Epithelial cell of prostate (primary cell): Measurements from ENCODE around the gene PLCB2.
A peak's percentile ranks its signal among the peaks of the same experiment; 100 is the strongest.

Experiments used
- DNase-seq: peaks from one replicate; pipeline ENCODE4 v3.0.0-alpha.2; 2011; ENCODE audit warnings: low read depth, low spot score
- H3K27ac ChIP-seq: fragments of 450-650 bp; 2 replicates; pipeline ENCODE4 v1.5.1; 2017; ENCODE audit warnings: mild to moderate bottlenecking

PLCB2 gene

DNA sequence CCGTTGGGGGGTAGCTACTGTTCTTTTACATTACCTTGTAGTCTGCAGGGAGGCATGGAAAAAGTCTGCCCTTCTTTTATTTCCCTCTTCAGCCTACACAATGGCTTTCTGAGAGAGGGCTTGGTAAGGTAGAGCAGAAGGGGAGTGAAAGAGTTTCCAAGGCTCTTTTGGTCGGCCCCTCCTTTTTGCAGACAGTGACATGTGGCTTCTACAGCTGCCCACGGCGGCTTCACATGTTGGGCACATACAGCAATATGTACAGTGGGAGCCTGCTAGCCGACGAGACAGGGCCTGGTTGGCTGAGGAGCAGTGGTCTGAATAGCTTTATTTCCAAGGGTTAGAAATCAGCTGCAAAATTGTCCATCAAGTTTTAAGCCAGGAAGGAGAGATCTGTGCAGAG, 19.7 kb upstream of the PLCB2 start:
- H3K27ac ChIP-seq: peak overlapping the region; percentile 48
- DNase-seq: no peak

DNA sequence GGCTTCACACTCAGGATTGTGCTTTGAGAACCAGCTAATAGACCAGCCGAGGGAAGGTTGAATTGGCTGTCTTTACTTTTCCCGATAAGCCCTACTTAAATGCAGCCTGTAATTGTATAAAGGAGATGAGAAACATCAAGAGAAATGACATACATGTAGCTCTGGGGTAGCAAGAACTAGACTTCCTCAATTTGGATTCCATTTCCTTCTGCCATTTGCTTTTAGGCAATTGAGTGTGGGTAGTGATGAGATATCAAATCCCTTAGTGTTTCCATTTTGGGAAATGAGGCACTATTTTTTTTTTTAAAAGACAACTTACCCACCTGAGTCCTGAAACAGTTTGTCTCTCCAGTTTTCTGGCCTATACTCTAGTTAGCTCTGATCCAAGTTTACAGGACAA, 18.0 kb upstream of the PLCB2 start:
- H3K27ac ChIP-seq: no peak overlapping the region
- no peak for DNase-seq

DNA sequence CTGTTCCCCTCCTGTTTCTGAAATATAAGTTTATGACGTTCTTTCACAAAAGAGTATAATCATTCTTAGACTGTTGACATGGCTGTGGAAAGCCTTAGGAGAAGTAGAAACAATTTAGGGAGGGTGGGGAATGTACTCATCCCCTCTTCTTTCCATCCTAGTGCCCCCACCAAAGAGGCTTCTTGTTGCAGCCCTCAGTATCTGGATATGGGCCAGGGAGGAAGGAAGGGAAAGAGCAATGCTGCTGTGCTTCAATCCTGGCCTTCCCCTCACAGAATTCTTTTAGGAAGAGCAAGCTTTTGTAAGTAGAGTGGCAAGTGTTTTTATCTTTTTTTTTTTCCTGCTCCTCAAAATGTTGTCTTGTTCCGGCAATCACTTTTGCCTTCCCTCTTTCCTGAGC, 17.5 kb upstream of the PLCB2 start:
- DNase-seq: no peak
- no peak overlapping the region for H3K27ac ChIP-seq

DNA sequence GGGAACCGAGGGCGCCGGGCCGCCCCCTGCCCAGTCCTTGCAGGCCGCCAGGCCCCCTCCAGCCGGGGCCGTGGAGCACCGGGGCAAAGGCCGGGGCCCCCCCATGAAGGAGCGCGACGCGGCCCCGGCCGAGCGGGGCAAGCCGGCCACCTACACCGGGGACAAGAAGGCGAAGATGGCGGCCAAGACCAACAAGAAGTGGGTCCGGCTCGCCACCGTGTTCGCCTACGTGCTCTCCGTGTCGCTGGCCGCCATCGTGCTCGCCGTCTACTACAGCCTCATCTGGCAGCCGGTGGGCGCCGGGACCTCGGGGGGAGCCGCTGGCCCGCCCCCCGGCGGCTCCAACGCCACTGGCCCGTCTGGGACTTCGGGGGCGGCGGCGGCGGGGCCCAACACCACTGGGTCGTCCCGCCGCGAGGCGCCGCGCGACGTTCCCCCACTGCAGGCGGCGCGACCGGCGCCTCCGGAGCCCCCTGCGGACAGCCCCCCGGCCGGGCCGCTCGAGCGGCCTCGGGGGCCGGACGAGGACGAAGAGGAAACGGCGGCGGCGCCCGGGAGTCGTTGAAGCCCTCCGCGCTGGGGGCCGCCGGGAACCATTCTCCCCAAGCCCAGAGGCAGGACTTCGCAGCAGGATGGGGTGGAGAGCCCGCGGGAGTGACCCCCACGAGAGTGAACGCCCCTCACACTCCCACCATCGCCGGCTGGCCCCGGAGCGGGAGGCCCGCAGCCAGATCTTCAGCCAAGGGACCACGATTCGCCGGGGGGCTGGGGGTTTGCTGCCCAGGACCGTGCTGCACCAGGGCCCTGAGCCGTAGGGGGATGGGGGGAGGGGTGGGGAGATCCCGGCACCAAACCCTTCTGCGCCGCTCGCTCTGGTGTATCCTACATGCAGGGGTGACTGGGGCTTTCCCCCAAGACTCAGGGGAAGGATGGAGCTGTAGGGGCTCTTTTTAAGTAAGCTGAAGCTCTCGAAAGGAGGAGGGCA, 16.5 kb upstream of the PLCB2 start:
- no peak for DNase-seq
- H3K27ac ChIP-seq: no peak overlapping the region

DNA sequence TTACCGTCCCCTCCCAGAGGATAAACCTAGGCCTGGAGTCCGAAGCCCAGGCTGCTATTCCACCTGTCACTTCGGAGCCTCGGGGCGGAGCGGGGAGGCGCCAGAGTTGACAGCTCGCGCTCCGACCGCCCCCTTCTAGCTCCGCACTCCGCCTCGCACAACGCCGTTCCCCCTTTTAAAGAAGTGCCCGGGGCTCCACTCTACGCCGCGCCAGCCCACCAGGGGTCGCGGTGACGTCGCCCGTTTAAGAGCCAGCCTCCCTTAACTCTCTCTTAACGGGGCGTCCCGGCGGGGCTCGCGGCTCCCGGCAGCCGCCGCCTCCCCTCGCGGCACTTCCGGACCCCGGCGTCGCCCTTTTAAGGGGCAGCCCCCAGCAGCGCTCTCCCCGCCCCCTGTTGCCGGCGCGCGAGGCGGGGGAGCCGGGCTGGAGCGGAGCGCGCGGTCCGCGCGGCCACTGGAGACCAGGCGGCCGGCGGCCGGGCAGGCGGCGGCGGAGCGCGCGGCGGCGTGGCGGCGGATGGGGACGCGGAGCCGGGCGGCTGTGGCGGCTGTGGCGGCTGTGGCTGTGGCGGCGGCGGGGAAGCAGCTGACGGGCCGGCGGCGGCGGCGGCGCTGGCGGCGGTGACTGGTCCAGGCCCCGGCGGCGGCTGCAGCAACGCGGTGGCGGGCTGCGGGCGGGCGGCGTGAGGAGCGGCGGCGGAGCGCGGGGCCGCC, 15.7 kb upstream of the PLCB2 start, which contains the start of gene INAFM2:
TSS of gene INAFM2 (plus strand) at position 454 of the 714 bp plus-strand sequence. CDS start 364 bp downstream, outside the sequence.
- no peak within 1 kb of the TSS for H3K27ac ChIP-seq
- DNase-seq: no peak

GRCh38 chr15:40322531-40323238, 14.9 kb upstream of the PLCB2 start:
- no peak for DNase-seq
- H3K27ac ChIP-seq: no peak overlapping the region

DNA sequence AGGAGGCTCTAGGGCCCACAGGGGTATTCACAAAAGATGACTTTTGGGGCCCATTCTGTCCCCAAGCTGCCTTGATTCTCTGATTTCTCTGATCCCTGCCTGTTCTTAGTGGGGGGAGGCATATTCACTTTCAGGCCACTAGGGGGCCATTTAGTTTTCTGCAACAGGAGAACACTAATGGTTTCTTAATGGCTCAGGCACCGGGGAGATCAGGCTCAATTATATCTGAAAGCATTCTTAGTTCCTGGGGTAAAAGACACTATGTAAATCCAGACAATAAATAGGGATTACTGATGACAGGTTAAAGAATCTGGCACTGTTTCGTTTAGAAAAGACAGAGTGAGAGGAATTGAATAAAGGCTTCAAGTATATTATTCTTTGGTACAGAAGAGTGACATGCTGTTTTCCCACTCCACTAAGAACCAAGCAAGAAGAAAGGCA, 13.2 kb upstream of the PLCB2 start:
- H3K27ac ChIP-seq: no peak overlapping the region
- no peak for DNase-seq

DNA sequence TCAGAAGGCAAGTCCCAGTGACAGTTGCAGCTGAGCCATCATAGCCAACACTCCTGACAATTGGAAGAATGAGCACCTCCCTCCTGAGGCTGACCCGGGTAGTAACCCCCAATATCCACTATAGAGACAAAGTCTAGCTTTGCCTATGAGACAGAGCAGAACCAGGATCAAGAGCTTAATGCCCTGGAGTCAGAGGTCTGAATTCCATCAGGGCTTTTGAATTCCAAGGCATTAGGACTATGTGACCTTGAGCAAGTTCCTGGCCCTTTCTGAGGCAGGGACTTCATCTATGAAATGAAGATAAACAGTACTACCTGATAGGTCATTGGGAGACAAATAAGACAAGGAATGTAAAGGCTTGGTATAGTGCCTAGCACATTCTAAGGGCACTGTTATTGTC, 12.7 kb upstream of the PLCB2 start:
- no peak overlapping the region for H3K27ac ChIP-seq
- DNase-seq: no peak

GRCh38 chr15:40317580-40317979, 9.8 kb upstream of the PLCB2 start:
- H3K27ac ChIP-seq: no peak overlapping the region
- DNase-seq: no peak

GRCh38 chr15:40316931-40317330, 9.2 kb upstream of the PLCB2 start:
- DNase-seq: no peak
- H3K27ac ChIP-seq: no peak overlapping the region

- DNase-seq: no peak
- no peak overlapping the region for H3K27ac ChIP-seq
Measured at GRCh38 chr15:40314723-40315276, 7.1 kb upstream of the PLCB2 start.

DNA sequence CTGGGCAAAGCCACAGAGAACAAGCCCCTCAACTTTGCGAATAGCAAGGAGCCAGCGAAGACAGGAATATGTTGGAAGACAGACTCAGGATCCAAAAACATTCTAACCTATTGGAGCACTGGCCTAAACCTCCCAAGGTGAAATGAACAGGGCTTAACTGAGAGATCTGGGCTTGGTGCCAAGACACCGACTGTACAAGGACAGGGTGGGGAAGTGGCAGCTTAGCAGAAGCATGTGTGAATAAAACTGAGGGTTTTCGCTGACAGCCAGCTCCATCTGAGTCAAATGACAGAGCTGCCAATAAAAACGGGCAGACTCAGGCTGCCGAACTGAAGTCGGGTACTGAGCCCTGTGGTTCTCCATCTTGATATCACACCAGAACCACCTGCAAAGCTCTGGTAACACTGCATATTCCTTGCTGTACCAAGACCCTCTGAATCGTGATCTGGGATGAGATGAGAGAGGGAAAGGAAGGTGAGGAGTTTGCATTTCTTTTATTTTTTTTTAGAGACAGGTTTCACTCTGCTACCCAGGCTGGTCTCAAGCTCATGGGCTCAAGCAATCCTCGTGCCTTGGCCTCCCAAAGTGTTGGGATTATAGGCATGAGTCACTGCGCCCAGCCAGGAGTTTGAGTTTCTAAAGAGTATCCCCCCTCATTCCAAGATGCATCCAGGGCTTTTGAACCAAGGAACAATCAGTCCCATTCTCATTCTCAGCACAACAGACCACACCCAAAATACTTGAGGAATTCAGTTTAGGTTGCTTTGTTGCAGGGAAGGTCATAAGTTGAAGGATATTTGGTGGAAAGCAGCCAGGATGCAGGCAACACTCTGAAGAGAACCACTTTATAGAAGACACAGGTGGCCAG, 6.0 kb upstream of the PLCB2 start:
- DNase-seq: peak; percentile 31
- H3K27ac ChIP-seq: no peak overlapping the region

DNA sequence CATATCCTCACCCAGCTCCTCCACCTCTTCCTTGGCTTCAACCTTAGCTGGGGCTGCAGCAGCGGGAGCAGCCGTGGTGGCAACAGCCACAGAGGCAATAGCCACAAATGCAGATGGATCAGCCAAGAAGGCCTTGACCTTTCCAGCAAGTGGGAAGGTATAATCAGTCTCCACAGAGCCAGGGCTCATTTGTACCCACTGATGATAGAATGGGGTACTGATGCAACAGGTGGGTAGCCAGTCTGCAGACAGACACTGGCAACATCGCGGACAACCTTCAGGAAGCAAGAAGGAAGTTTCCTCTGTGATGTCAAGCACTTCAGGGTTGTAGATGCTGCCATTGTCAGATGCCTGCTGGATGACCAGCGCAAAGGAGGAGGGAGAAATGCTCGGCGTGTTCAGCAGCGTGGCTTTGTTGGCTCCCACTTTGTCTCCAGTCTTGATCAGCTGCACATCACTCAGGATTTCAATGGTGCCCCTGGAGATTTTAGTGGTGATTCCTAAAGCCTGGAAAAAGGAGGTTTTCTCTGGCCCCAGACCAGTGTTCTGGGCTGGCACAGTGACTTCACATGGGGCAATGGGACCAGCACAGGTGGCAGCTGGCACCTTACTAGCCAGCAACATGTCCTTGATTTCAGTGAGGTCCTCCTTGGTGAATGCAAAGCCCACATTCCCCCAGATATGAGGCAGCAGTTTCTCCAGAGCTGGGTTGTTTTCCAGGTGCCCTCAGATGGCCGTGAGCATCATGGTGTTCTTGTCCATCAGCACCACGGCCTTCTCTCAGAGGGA, 4.8 kb upstream of the PLCB2 start:
- no peak for DNase-seq
- H3K27ac ChIP-seq: no peak overlapping the region

DNA sequence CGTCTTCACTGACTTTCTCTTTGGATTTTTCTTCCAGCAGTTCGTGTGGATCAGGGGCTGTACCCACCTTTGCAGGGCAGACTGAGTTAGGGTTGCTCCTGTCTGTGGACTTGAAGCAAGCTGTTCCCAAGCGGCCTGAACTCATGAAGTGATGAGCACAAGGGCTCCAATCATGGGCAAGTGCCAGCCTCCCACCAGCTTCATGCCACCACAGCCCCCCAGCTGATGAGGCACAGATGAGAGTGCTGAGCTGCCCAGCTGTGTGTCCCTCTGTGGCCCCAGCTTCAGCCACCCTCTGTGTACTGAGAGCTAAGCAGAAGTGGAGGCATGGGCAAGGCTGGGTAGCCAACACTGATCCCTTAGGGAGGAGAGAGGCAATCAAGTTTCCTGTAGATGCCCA, 3.3 kb upstream of the PLCB2 start:
- no peak overlapping the region for H3K27ac ChIP-seq
- no peak for DNase-seq

DNA sequence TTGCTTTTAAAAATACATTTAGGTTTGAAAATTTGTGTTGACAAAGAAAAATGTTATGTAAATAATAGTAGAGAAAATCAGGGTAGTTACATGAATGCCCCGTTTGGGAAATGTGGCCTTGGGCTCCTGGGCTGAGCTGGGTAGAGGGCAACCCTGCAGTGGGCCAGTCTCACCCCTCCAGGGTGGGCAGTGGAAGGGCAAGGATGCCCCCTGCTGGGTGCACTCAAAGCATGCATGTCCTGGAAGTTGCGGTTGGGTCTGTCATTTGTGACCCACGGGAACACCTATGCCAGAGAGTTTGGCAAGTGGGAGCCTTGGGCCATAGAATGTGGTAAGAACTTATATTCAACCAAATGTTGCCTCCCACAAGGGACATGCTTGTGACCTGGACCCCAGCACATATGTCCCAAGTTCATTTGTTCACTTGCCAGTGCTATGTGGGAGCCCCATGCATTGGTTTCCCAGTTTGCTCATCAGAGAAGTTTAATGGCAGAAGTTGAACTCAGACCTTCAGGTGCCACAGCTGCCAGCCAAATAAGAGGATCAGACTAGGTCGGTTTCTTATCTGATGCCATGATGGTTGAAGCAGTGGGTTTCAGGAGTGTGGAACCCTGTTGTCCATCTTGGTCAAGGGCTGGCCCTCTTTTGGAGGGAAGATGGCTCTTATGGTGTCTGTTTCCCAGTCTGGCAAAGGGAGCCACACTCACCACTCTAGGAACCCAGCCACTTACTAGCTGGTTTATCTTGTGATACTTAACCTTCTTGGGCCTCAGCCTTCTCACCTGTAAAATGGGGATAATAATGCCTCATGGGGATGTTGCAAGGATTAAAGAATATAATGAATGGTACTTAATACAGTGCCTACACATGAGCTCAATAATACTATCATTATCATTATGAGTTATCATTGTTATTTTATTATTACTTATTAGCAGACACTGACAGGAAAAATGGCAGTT, 2.5 kb upstream of the PLCB2 start:
- H3K27ac ChIP-seq: no peak overlapping the region

GRCh38 chr15:40309344-40309862, 1.7 kb upstream of the PLCB2 start:
- H3K27ac ChIP-seq: no peak overlapping the region
- DNase-seq: no peak

More for the DNA sequence above, 2.5 kb upstream of the PLCB2 start:
- DNase-seq: no peak

- DNase-seq: no peak
- no peak overlapping the region for H3K27ac ChIP-seq
Measured at GRCh38 chr15:40306908-40307307, 827 bp downstream of the PLCB2 start.
